ENCODE results near the gene RAB11FIP3. TPM values are rescaled to one million over a fixed set of nuclear protein-coding genes. Genes with fewer than 3 reads are reported as not detected.

The RAB11FIP3 gene
- total RNA-seq, 1 experiment from 2014 or later = 37.1 TPM

DNA sequence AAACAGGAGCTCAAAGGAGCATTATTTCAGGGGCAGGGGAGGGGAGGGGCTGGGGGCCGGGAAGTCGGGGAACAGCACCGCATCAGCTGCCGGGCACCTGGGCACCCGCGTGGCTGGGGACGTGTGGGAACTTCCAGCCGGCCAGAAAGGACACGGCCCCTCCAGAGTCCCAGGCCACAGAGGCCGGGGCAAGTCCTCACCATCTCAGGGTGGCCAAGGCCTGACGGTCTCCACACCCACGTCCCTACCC lies 44.8 kb upstream of the RAB11FIP3 start:
- H3K27me3 ChIP-seq (ENCODE audit: insufficient read depth, low read length) = no peaks in the 10 kb centered on the region
- no peaks in the 10 kb centered on the region; the same call in 1 of the 2 replicates for H3K79me2 ChIP-seq (ENCODE audit: insufficient read depth, low read length)
- H4K20me1 ChIP-seq (ENCODE audit: control insufficient read depth, insufficient read depth, insufficient read length) = no peaks in the 10 kb centered on the region
- no peak overlapping the region for H2AK5ac ChIP-seq (ENCODE audit: insufficient read length, low read length)
- H3K79me1 ChIP-seq (ENCODE audit: insufficient read depth, low read depth, low read length, poor library complexity, severe bottlenecking) = no peaks in the 10 kb centered on the region
- no peak overlapping the region for H3K56ac ChIP-seq (ENCODE audit: insufficient read length, low read depth, low read length)
- peaks cover 20 to 43% of the 10 kb centered on the region in 2 experiments for H3K4me1 Mint-ChIP-seq
- no peak overlapping the region for H4K5ac ChIP-seq (ENCODE audit: insufficient read length, low read depth, low read length)
- H3K18ac ChIP-seq (ENCODE audit: insufficient read length, low read depth, low read length) = no peak overlapping the region
- H3K36me3 Mint-ChIP-seq (ENCODE audit: insufficient read depth in 1 of 3, low read depth in 3 of 3) = peaks cover 0 to 16% (median 5%) of the 10 kb centered on the region in 3 experiments; a peak in 6 of 7 replicates
- no peak for DNase-seq
- H2BK120ac ChIP-seq (ENCODE audit: low read depth, low read length, poor library complexity, severe bottlenecking) = no peak overlapping the region
- no peak overlapping the region for H3K4ac ChIP-seq (ENCODE audit: low read depth, low read length)
- no peak overlapping the region for H3K9ac ChIP-seq (ENCODE audit: extremely low read depth, insufficient read length, low read length)
- peaks cover 9% of the 10 kb centered on the region for H3K23me2 ChIP-seq (ENCODE audit: insufficient read length, low read depth, low read length, poor library complexity, severe bottlenecking)
- no peaks in the 10 kb centered on the region; the same call in 1 of the 2 replicates for H3K4me1 ChIP-seq (ENCODE audit: insufficient read depth, low read length)
- no peak overlapping the region for H4K8ac ChIP-seq (replicated peaks; ENCODE audit: insufficient read length, low read depth, low read length)
- no CpG with 5 or more reads among the region's 12 CpGs for WGBS (ENCODE audit: extremely low coverage, insufficient read length, low lambda C conversion rate)
- no peak overlapping the region for H3K14ac ChIP-seq (ENCODE audit: insufficient read depth, low read length)
- no peak overlapping the region for H3K23ac ChIP-seq (ENCODE audit: insufficient read length, low read depth, low read length)
- H3K4me3 Mint-ChIP-seq = peak overlapping the region; percentile 81 to 88
- H2BK5ac ChIP-seq (ENCODE audit: insufficient read length, low read length) = no peak overlapping the region
- H3K27ac ChIP-seq (ENCODE audit: insufficient read length, low read depth, low read length) = no peak overlapping the region
- H3K9me3 ChIP-seq (ENCODE audit: control insufficient read depth, low read depth, low read length) = no peaks in the 10 kb centered on the region
- H2BK15ac ChIP-seq (ENCODE audit: low read depth, low read length) = no peak overlapping the region
- H2BK20ac ChIP-seq (ENCODE audit: low read depth, low read length, poor library complexity, severe bottlenecking) = no peak overlapping the region
- no peak overlapping the region; a peak in 1 of 7 replicates for H3K27ac Mint-ChIP-seq
- no peak for TF ChIP-seq CTCF (conservative IDR thresholded peaks at IDR 0.05)
- no peak overlapping the region for H2BK12ac ChIP-seq (ENCODE audit: insufficient read length, low read depth, low read length)
- no peak overlapping the region for H3T11ph ChIP-seq (ENCODE audit: low read length)
- H4K91ac ChIP-seq (ENCODE audit: insufficient read length, low read depth, low read length) = no peak overlapping the region
- peaks cover 3% of the 10 kb centered on the region; the same call in 1 of the 2 replicates for H3K27me3 Mint-ChIP-seq (ENCODE audit: low read depth)
- peak overlapping the region; percentile 45 for H3K4me2 ChIP-seq (ENCODE audit: insufficient read depth, insufficient read length, low read length)
- no peaks in the 10 kb centered on the region for H3K9me3 Mint-ChIP-seq
- H2AFZ ChIP-seq (ENCODE audit: low read length) = no peak overlapping the region
